ENCODE measurements around the gene CCDC134. TPM values are rescaled to one million over a fixed set of nuclear protein-coding genes. Genes with fewer than 3 reads are reported as not detected.

Gene CCDC134
- total and polyA plus RNA-seq, 2 of the 13 experiments (the other 11 are each of a cell fraction or from before 2014, with no cell fraction given), result 4.8 to 17.4 TPM

GRCh38 chr22:41875531-41876270, 75.2 kb downstream of the CCDC134 start:
- Histone ChIP-seq H3K4me3 (replicated peaks in 1 of 3; ENCODE audit: insufficient read depth in 1 of 3, low read depth in 2 of 3, low read length in 3 of 3) (no peak overlapping the region), H3K27me3 (ENCODE audit: control insufficient read depth in 1 of 2, insufficient read depth in 2 of 2, low read length in 2 of 2) (no peaks in the 10 kb centered on the region), H2AFZ (ENCODE audit: low read length) (no peak overlapping the region), H3K27ac (ENCODE audit: extremely low read length, insufficient read depth, low read length) (no peak overlapping the region), H4K20me1 (ENCODE audit: insufficient read depth, low read length) (no peaks in the 10 kb centered on the region), H3K4me1 (ENCODE audit: insufficient read depth, low read length) (no peaks in the 10 kb centered on the region), H3K36me3 (replicated peaks in 1 of 2; ENCODE audit: control insufficient read depth in 1 of 2, insufficient read depth in 2 of 2, low read length in 2 of 2) (peaks cover 34 to 86% of the 10 kb centered on the region in 2 experiments), H3K79me2 (ENCODE audit: insufficient read depth, low read length) (no peaks in the 10 kb centered on the region), H3K9me3 (ENCODE audit: low read length) (no peaks in the 10 kb centered on the region), H3K4me2 (ENCODE audit: low read depth, low read length) (no peak overlapping the region), H3K9ac (ENCODE audit: insufficient read depth, low read depth, low read length) (no peak overlapping the region)
- 95% methylated on average over 10 of the region's 10 CpGs for WGBS (ENCODE audit: low lambda C conversion rate)
- ChIA-PET CTCF (ENCODE audit: low intra/inter-chr PET ratio, low total read pairs) (no interaction called here), POLR2A (no interaction called here)
- no TSS peak for BruUV-seq (replicated peaks)
- FAIRE-seq (no peak), ATAC-seq (no peak), DNase-seq (ENCODE audit: low spot score) (no peak)
- in situ Hi-C loops (cut with HindIII; ENCODE audit: extremely low pct_ligation_motif_present, low pct_unique_long_range_greater_than_20kb), result no loop called here
- TF ChIP-seq SAP130 (CRISPR knock-in tag; IDR thresholded peaks at IDR 0.05; ENCODE audit: low read depth), result no peak
- TF ChIP-seq, protein P1, sequence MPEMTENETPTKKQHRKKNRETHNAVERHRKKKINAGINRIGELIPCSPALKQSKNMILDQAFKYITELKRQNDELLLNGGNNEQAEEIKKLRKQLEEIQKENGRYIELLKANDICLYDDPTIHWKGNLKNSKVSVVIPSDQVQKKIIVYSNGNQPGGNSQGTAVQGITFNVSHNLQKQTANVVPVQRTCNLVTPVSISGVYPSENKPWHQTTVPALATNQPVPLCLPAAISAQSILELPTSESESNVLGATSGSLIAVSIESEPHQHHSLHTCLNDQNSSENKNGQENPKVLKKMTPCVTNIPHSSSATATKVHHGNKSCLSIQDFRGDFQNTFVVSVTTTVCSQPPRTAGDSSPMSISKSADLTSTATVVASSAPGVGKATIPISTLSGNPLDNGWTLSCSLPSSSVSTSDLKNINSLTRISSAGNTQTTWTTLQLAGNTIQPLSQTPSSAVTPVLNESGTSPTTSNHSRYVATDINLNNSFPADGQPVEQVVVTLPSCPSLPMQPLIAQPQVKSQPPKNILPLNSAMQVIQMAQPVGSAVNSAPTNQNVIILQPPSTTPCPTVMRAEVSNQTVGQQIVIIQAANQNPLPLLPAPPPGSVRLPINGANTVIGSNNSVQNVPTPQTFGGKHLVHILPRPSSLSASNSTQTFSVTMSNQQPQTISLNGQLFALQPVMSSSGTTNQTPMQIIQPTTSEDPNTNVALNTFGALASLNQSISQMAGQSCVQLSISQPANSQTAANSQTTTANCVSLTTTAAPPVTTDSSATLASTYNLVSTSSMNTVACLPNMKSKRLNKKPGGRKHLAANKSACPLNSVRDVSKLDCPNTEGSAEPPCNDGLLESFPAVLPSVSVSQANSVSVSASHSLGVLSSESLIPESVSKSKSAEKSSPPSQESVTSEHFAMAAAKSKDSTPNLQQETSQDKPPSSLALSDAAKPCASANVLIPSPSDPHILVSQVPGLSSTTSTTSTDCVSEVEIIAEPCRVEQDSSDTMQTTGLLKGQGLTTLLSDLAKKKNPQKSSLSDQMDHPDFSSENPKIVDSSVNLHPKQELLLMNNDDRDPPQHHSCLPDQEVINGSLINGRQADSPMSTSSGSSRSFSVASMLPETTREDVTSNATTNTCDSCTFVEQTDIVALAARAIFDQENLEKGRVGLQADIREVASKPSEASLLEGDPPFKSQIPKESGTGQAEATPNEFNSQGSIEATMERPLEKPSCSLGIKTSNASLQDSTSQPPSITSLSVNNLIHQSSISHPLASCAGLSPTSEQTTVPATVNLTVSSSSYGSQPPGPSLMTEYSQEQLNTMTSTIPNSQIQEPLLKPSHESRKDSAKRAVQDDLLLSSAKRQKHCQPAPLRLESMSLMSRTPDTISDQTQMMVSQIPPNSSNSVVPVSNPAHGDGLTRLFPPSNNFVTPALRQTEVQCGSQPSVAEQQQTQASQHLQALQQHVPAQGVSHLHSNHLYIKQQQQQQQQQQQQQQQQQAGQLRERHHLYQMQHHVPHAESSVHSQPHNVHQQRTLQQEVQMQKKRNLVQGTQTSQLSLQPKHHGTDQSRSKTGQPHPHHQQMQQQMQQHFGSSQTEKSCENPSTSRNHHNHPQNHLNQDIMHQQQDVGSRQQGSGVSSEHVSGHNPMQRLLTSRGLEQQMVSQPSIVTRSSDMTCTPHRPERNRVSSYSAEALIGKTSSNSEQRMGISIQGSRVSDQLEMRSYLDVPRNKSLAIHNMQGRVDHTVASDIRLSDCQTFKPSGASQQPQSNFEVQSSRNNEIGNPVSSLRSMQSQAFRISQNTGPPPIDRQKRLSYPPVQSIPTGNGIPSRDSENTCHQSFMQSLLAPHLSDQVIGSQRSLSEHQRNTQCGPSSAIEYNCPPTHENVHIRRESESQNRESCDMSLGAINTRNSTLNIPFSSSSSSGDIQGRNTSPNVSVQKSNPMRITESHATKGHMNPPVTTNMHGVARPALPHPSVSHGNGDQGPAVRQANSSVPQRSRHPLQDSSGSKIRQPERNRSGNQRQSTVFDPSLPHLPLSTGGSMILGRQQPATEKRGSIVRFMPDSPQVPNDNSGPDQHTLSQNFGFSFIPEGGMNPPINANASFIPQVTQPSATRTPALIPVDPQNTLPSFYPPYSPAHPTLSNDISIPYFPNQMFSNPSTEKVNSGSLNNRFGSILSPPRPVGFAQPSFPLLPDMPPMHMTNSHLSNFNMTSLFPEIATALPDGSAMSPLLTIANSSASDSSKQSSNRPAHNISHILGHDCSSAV (CRISPR knock-in tag; IDR thresholded peaks at IDR 0.05; ENCODE audit: borderline replicate concordance), result no peak
- intact Hi-C loops (cut with micrococcal nuclease; ENCODE audit: unreplicated experiment), result no loop called here

Other genes starting within 250 kb of the CCDC134 start
- gene CSDC2, start 239.7 kb upstream of the CCDC134 start, total RNA-seq (2016; rRNA removed; fragmentation: Illumina TruSeq; extraction: Trizol), result 0.11 and 0.17 TPM in 2 replicates
- gene CSDC2, start 239.7 kb upstream of the CCDC134 start, polyA plus RNA-seq (2011; rRNA removed), result 0.26 and 0.47 TPM in 2 replicates
- 17.8 and 23.0 TPM in 2 replicates for gene PMM1, start 210.8 kb upstream of the CCDC134 start, total RNA-seq (2016; rRNA removed; fragmentation: Illumina TruSeq; extraction: Trizol)
- 95.6 and 100 TPM in 2 replicates for gene PMM1, start 210.8 kb upstream of the CCDC134 start, polyA plus RNA-seq (2011; rRNA removed)
- gene DESI1, start 179.6 kb upstream of the CCDC134 start, total RNA-seq (2016; rRNA removed; fragmentation: Illumina TruSeq; extraction: Trizol), result 19.3 and 21.6 TPM in 2 replicates
- 29.2 and 34.2 TPM in 2 replicates for gene DESI1, start 179.6 kb upstream of the CCDC134 start, polyA plus RNA-seq (2011; rRNA removed)
- 625 and 944 TPM in 2 replicates for gene XRCC6, start 179.4 kb upstream of the CCDC134 start, total RNA-seq (2016; rRNA removed; fragmentation: Illumina TruSeq; extraction: Trizol)
- gene XRCC6, start 179.4 kb upstream of the CCDC134 start, polyA plus RNA-seq (2011; rRNA removed), result 109 and 124 TPM in 2 replicates
- gene SNU13, start 111.8 kb upstream of the CCDC134 start, total RNA-seq (2016; rRNA removed; fragmentation: Illumina TruSeq; extraction: Trizol), result 203 and 276 TPM in 2 replicates
- 287 and 294 TPM in 2 replicates for gene SNU13, start 111.8 kb upstream of the CCDC134 start, polyA plus RNA-seq (2011; rRNA removed)
- 0.53 and 0.75 TPM in 2 replicates for gene MEI1, start 101.2 kb upstream of the CCDC134 start, total RNA-seq (2016; rRNA removed; fragmentation: Illumina TruSeq; extraction: Trizol)
- gene MEI1, start 101.2 kb upstream of the CCDC134 start, polyA plus RNA-seq (2011; rRNA removed), result 1.9 and 2.7 TPM in 2 replicates
- 30.2 and 53.8 TPM in 2 replicates for gene SREBF2, start 32.4 kb downstream of the CCDC134 start, total RNA-seq (2016; rRNA removed; fragmentation: Illumina TruSeq; extraction: Trizol)
- gene SREBF2, start 32.4 kb downstream of the CCDC134 start, polyA plus RNA-seq (2011; rRNA removed), result 72.6 and 108 TPM in 2 replicates
- gene SHISA8, start 114.4 kb downstream of the CCDC134 start, total RNA-seq (2016; rRNA removed; fragmentation: Illumina TruSeq; extraction: Trizol), result not detected in 2 replicates
- gene SHISA8, start 114.4 kb downstream of the CCDC134 start, polyA plus RNA-seq (2011; rRNA removed), result not detected in 2 replicates
- 0.11 TPM in 1 of 2 replicates, not detected in the other for gene TNFRSF13C, start 126.1 kb downstream of the CCDC134 start, total RNA-seq (2016; rRNA removed; fragmentation: Illumina TruSeq; extraction: Trizol)
- 0.22 and 0.29 TPM in 2 replicates for gene TNFRSF13C, start 126.1 kb downstream of the CCDC134 start, polyA plus RNA-seq (2011; rRNA removed)
- gene CENPM, start 146.5 kb downstream of the CCDC134 start, total RNA-seq (2016; rRNA removed; fragmentation: Illumina TruSeq; extraction: Trizol), result 37.3 and 41.8 TPM in 2 replicates
- gene CENPM, start 146.5 kb downstream of the CCDC134 start, polyA plus RNA-seq (2011; rRNA removed), result 10.6 and 11.2 TPM in 2 replicates
- gene SEPTIN3, start 168.8 kb downstream of the CCDC134 start, total RNA-seq (2016; rRNA removed; fragmentation: Illumina TruSeq; extraction: Trizol), result not detected in 2 replicates
- 0.04 and 0.08 TPM in 2 replicates for gene SEPTIN3, start 168.8 kb downstream of the CCDC134 start, polyA plus RNA-seq (2011; rRNA removed)
- not detected in 2 replicates for gene WBP2NL, start 198.1 kb downstream of the CCDC134 start, total RNA-seq (2016; rRNA removed; fragmentation: Illumina TruSeq; extraction: Trizol)
- not detected in 2 replicates for gene WBP2NL, start 198.1 kb downstream of the CCDC134 start, polyA plus RNA-seq (2011; rRNA removed)